C4-2B (cell line): ENCODE results near the gene TBX4.

Source experiments
- CTCF ChIP-seq: fragments of 450-650 bp; conservative IDR thresholded peaks from 2 replicates; pipeline ENCODE4 v1.5.1; 2017; ENCODE audit warnings: mild to moderate bottlenecking
- ZFX ChIP-seq: fragments of 450-650 bp; IDR thresholded peaks from 2 replicates; pipeline ENCODE4 v1.6.1; 2017

- no peak for TF ChIP-seq CTCF
- no peak for TF ChIP-seq ZFX
Measured at GRCh38 chr17:61474934-61475333, 22.7 kb downstream of the TBX4 start.
